GM23338 (cell line): ENCODE measurements around the gene GSG1L. TPM values are rescaled to one million over a fixed set of nuclear protein-coding genes. Genes with fewer than 3 reads are reported as not detected.

ENCODE experiments used
- ATAC-seq: fragments of 200-7000 bp; cut with Tn5 transposase; 3 replicates; pipeline ENCODE4 v1.9.1; 2020
- DNase-seq: peaks from one replicate; pipeline ENCODE4 v3.0.0-alpha.2; 2015; ENCODE audit warnings: low spot score
- H2AFZ ChIP-seq: fragments of 200-600 bp; sonication (generic); 2 replicates; pipeline ENCODE4 v1.8.0; 2016; ENCODE audit warnings: antibody characterized with exemption, mild to moderate bottlenecking, moderate library complexity
- H3F3A ChIP-seq: fragments of 200-600 bp; sonication (generic); replicated peaks from 2 replicates; pipeline ENCODE4 v1.8.0; 2017; ENCODE audit warnings: antibody characterized with exemption, mixed run types, low read depth
- H3K27ac ChIP-seq: fragments of 200-600 bp; sonication (generic); 2 replicates; pipeline ENCODE4 v1.6.1; 2016; ENCODE audit warnings: low read depth
- H3K27me3 ChIP-seq: fragments of 200-600 bp; sonication (generic); 2 replicates; pipeline ENCODE4 v1.8.0; 2016; ENCODE audit warnings: mild to moderate bottlenecking, mixed run types, moderate library complexity; ENCODE audit not compliant: insufficient read depth
- H3K36me3 ChIP-seq: fragments of 200-600 bp; sonication (generic); 2 replicates; pipeline ENCODE4 v1.8.0; 2016; ENCODE audit warnings: mild to moderate bottlenecking; ENCODE audit not compliant: insufficient read depth
- H3K4me1 ChIP-seq: fragments of 200-600 bp; sonication (generic); 2 replicates; pipeline ENCODE4 v1.8.0; 2016; ENCODE audit warnings: mild to moderate bottlenecking, moderate library complexity; ENCODE audit not compliant: insufficient read depth
- H3K4me2 ChIP-seq: fragments of 200-600 bp; sonication (generic); 2 replicates; pipeline ENCODE4 v1.7.1; 2017; ENCODE audit warnings: mixed run types
- H3K4me3 ChIP-seq: fragments of 200-600 bp; sonication (generic); 2 replicates; pipeline ENCODE4 v1.6.1; 2016; ENCODE audit warnings: mixed run types
- H3K79me2 ChIP-seq: fragments of 200-600 bp; sonication (generic); replicated peaks from 2 replicates; pipeline ENCODE4 v1.8.0; 2017; ENCODE audit warnings: mild to moderate bottlenecking; ENCODE audit not compliant: insufficient read depth
- H3K9me2 ChIP-seq: fragments of 200-600 bp; sonication (generic); 2 replicates; pipeline ENCODE4 v1.8.0; 2017; ENCODE audit not compliant: insufficient read depth
- H4K20me1 ChIP-seq: fragments of 200-600 bp; sonication (generic); replicated peaks from 2 replicates; pipeline ENCODE4 v1.8.0; 2017; ENCODE audit warnings: mild to moderate bottlenecking; ENCODE audit not compliant: insufficient read depth
- H3K27ac Mint-ChIP-seq: 2 replicates; pipeline ENCODE4 v1.8.0; 2020; ENCODE audit warnings: inconsistent platforms, mild to moderate bottlenecking, moderate library complexity, mixed read lengths
- H3K27me3 Mint-ChIP-seq: 3 replicates; pipeline ENCODE4 v1.8.0; 2022; ENCODE audit warnings: low read depth, mild to moderate bottlenecking, moderate library complexity, mixed read lengths, inconsistent platforms; ENCODE audit not compliant: insufficient read depth, poor library complexity
- H3K36me3 Mint-ChIP-seq: 3 replicates; pipeline ENCODE4 v1.8.0; 2021; ENCODE audit warnings: low read depth, mild to moderate bottlenecking, inconsistent platforms, moderate library complexity, mixed read lengths
- H3K4me1 Mint-ChIP-seq: 3 replicates; pipeline ENCODE4 v1.8.0; 2020; ENCODE audit warnings: mild to moderate bottlenecking, inconsistent platforms, mixed read lengths
- H3K4me3 Mint-ChIP-seq: 3 replicates; pipeline ENCODE4 v1.8.0; 2021; ENCODE audit warnings: moderate library complexity, mild to moderate bottlenecking, inconsistent platforms, mixed read lengths
- H3K9me3 Mint-ChIP-seq: 3 replicates; pipeline ENCODE4 v1.8.0; 2020; ENCODE audit warnings: moderate library complexity, mild to moderate bottlenecking, inconsistent platforms, mixed read lengths
- CREB1 ChIP-seq: fragments of 250-450 bp; sonication (Bioruptor Pico); IDR thresholded peaks from 2 replicates; pipeline ENCODE4 v1.5.0; 2020; ENCODE audit warnings: low read depth, mild to moderate bottlenecking, moderate library complexity
- JUNB ChIP-seq: IDR thresholded peaks from one replicate; pipeline ENCODE4 v1.6.1; 2016; ENCODE audit warnings: antibody characterized with exemption; ENCODE audit not compliant: unreplicated experiment
- POLR2AphosphoS5 ChIP-seq: IDR thresholded peaks from 2 replicates; pipeline ENCODE4 v1.6.1; 2016; ENCODE audit warnings: antibody characterized with exemption, low read depth
- STAT1 ChIP-seq: IDR thresholded peaks from one replicate; pipeline ENCODE4 v1.6.1; 2016; ENCODE audit warnings: antibody characterized with exemption; ENCODE audit not compliant: unreplicated experiment
- ZNF331 ChIP-seq: fragments of 250-450 bp; sonication (Bioruptor Pico); IDR thresholded peaks from 2 replicates; pipeline ENCODE4 v1.5.0; 2020; ENCODE audit warnings: low read depth, mild to moderate bottlenecking, moderate library complexity
- polyA plus RNA-seq: library from polyadenylated mRNA; unstranded; fragments of >200 nt; fragmentation: Nextera tagmentation; extraction: Ambion mirVana; gene quantifications from 2 replicates; pipeline ENCODE4 v1.2.1, GENCODE V29; 2016
- total RNA-seq: library from RNA; depleted of rRNA; stranded (reverse); fragments of >200 nt; shearing (Covaris generic); gene quantifications from 2 replicates; pipeline ENCODE4 v1.2.3, GENCODE V29; 2014
- TF ChIP-seq, protein P1 (sequence below): IDR thresholded peaks from one replicate; pipeline ENCODE4 v1.6.1; 2018; ENCODE audit warnings: antibody characterized with exemption; ENCODE audit not compliant: unreplicated experiment
- TF ChIP-seq, protein P2 (sequence below): fragments of 250-450 bp; sonication (Bioruptor Pico); IDR thresholded peaks from 2 replicates; pipeline ENCODE4 v1.5.0; 2020; ENCODE audit warnings: mild to moderate bottlenecking, moderate library complexity

Gene GSG1L
- total and polyA plus RNA-seq, 2 experiments from 2014 or later = 0.36 to 0.63 TPM

DNA sequence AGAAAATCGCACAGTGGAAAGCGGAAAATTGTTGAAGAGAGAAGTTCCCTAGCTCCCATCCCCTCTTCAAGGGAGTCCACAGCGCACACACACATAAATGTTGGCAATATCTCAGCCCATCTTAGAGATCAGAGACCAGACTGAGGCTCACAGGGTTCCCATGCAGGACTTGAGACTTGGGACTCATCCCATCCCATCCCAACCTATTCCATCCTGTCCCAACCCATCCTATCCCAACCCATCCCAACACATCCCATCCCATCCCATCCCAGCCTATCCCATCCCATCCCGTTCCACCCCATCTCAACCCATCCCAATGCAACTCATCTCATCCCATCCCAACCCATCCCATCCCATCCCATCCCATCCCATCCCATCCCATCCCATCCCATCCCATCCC, 29.6 kb downstream of the GSG1L start (continued):
- TF ChIP-seq, protein P1, sequence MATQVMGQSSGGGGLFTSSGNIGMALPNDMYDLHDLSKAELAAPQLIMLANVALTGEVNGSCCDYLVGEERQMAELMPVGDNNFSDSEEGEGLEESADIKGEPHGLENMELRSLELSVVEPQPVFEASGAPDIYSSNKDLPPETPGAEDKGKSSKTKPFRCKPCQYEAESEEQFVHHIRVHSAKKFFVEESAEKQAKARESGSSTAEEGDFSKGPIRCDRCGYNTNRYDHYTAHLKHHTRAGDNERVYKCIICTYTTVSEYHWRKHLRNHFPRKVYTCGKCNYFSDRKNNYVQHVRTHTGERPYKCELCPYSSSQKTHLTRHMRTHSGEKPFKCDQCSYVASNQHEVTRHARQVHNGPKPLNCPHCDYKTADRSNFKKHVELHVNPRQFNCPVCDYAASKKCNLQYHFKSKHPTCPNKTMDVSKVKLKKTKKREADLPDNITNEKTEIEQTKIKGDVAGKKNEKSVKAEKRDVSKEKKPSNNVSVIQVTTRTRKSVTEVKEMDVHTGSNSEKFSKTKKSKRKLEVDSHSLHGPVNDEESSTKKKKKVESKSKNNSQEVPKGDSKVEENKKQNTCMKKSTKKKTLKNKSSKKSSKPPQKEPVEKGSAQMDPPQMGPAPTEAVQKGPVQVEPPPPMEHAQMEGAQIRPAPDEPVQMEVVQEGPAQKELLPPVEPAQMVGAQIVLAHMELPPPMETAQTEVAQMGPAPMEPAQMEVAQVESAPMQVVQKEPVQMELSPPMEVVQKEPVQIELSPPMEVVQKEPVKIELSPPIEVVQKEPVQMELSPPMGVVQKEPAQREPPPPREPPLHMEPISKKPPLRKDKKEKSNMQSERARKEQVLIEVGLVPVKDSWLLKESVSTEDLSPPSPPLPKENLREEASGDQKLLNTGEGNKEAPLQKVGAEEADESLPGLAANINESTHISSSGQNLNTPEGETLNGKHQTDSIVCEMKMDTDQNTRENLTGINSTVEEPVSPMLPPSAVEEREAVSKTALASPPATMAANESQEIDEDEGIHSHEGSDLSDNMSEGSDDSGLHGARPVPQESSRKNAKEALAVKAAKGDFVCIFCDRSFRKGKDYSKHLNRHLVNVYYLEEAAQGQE = no peak
- TF ChIP-seq JUNB (no peak), POLR2AphosphoS5 (no peak), CREB1 (CRISPR knock-in tag) (no peak)

DNA sequence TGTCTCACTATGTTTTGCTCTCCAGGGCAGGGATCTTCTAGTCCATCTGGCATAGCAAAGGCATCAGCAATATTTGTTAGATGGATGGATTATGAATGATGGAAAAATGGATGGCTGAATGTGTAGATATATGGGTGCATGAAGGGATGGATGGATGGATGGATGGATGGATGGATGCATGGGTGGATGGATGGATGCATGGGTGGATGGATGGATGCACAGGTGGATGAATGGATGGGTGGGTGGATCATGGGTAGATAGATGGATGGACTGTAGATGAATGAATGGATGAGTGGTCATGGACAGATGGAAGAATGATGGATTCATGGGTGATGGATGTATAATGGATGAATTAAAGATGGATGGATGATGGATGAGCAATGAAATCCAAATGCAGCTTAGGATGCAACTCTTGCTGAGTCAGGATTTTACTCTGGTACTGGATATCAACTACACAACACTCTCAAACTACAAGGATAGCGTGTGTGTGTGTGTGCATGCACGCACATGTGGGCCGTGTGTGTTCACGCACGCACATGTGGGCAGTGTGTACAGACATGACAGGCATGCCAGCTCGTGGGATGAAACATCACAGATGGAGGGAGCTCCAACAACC, 34.0 kb downstream of the GSG1L start:
- no peak for ATAC-seq
- no peaks in the 10 kb centered on the region for H3K36me3 ChIP-seq
- H3K4me3 Mint-ChIP-seq = no peak overlapping the region
- H3K27ac ChIP-seq = no peak overlapping the region
- no peak overlapping the region for H2AFZ ChIP-seq
- H3K36me3 Mint-ChIP-seq = no peaks in the 10 kb centered on the region
- H4K20me1 ChIP-seq = no peaks in the 10 kb centered on the region
- no peak overlapping the region for H3K4me3 ChIP-seq
- no peaks in the 10 kb centered on the region for H3K9me2 ChIP-seq
- H3K4me2 ChIP-seq = no peak overlapping the region
- peaks cover 2% of the 10 kb centered on the region for H3K27me3 Mint-ChIP-seq
- H3K79me2 ChIP-seq = no peaks in the 10 kb centered on the region
- H3K4me1 ChIP-seq = no peaks in the 10 kb centered on the region
- no peak overlapping the region for H3K27ac Mint-ChIP-seq
- H3F3A ChIP-seq = no peaks in the 10 kb centered on the region
- peaks cover 3% of the 10 kb centered on the region; the same call in 2 of the 3 replicates for H3K9me3 Mint-ChIP-seq
- no peaks in the 10 kb centered on the region for H3K4me1 Mint-ChIP-seq
- TF ChIP-seq, protein P2, sequence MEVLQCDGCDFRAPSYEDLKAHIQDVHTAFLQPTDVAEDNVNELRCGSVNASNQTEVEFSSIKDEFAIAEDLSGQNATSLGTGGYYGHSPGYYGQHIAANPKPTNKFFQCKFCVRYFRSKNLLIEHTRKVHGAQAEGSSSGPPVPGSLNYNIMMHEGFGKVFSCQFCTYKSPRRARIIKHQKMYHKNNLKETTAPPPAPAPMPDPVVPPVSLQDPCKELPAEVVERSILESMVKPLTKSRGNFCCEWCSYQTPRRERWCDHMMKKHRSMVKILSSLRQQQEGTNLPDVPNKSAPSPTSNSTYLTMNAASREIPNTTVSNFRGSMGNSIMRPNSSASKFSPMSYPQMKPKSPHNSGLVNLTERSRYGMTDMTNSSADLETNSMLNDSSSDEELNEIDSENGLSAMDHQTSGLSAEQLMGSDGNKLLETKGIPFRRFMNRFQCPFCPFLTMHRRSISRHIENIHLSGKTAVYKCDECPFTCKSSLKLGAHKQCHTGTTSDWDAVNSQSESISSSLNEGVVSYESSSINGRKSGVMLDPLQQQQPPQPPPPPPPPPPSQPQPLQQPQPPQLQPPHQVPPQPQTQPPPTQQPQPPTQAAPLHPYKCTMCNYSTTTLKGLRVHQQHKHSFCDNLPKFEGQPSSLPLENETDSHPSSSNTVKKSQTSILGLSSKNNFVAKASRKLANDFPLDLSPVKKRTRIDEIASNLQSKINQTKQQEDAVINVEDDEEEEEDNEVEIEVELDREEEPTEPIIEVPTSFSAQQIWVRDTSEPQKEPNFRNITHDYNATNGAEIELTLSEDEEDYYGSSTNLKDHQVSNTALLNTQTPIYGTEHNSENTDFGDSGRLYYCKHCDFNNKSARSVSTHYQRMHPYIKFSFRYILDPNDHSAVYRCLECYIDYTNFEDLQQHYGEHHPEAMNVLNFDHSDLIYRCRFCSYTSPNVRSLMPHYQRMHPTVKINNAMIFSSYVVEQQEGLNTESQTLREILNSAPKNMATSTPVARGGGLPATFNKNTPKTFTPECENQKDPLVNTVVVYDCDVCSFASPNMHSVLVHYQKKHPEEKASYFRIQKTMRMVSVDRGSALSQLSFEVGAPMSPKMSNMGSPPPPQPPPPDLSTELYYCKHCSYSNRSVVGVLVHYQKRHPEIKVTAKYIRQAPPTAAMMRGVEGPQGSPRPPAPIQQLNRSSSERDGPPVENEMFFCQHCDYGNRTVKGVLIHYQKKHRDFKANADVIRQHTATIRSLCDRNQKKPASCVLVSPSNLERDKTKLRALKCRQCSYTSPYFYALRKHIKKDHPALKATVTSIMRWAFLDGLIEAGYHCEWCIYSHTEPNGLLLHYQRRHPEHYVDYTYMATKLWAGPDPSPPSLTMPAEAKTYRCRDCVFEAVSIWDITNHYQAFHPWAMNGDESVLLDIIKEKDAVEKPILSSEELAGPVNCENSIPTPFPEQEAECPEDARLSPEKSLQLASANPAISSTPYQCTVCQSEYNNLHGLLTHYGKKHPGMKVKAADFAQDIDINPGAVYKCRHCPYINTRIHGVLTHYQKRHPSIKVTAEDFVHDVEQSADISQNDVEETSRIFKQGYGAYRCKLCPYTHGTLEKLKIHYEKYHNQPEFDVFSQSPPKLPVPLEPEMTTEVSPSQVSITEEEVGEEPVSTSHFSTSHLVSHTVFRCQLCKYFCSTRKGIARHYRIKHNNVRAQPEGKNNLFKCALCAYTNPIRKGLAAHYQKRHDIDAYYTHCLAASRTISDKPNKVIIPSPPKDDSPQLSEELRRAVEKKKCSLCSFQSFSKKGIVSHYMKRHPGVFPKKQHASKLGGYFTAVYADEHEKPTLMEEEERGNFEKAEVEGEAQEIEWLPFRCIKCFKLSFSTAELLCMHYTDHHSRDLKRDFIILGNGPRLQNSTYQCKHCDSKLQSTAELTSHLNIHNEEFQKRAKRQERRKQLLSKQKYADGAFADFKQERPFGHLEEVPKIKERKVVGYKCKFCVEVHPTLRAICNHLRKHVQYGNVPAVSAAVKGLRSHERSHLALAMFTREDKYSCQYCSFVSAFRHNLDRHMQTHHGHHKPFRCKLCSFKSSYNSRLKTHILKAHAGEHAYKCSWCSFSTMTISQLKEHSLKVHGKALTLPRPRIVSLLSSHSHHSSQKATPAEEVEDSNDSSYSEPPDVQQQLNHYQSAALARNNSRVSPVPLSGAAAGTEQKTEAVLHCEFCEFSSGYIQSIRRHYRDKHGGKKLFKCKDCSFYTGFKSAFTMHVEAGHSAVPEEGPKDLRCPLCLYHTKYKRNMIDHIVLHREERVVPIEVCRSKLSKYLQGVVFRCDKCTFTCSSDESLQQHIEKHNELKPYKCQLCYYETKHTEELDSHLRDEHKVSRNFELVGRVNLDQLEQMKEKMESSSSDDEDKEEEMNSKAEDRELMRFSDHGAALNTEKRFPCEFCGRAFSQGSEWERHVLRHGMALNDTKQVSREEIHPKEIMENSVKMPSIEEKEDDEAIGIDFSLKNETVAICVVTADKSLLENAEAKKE = no peak
- no peak for TF ChIP-seq ZNF331 (CRISPR knock-in tag)
- no peak for TF ChIP-seq STAT1
- TF ChIP-seq CREB1 (CRISPR knock-in tag) = no peak
- H3K27me3 ChIP-seq = no peaks in the 10 kb centered on the region
- DNase-seq = no peak
